GDM1 (cell line): ENCODE measurements around the gene OR4C45.
"Not testable (repeated sequence)": the region's sequence is repeated elsewhere in the genome, so short reads cannot be mapped to it uniquely, and the experiment has no call there.

ENCODE experiments used
- DNase-seq: peaks from one replicate; lab custom pipeline; 2025; lab: John Stamatoyannopoulos, UW

The OR4C45 gene

DNA sequence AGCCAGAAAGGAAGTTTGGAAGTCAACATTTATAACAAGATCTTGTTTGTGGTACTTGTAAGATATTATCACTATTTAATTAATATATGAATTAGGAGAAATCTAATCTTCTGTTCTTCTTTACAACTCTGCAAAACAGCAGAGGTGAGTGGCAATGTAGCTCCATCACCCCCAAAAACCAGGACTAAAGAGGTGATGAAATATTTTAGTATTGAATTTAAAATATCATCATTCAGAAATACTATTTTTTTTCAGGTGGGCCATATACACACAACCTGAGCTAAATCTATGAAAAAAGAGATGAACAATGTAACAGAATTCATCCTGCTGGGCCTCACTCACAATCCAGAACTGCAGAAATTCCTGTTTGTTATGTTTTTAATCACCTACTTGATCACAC, at the start of gene OR4C45:
TSS of gene OR4C45 (plus strand) at position 301 of the 400 bp plus-strand sequence.
- DNase-seq, result no peak

DNA sequence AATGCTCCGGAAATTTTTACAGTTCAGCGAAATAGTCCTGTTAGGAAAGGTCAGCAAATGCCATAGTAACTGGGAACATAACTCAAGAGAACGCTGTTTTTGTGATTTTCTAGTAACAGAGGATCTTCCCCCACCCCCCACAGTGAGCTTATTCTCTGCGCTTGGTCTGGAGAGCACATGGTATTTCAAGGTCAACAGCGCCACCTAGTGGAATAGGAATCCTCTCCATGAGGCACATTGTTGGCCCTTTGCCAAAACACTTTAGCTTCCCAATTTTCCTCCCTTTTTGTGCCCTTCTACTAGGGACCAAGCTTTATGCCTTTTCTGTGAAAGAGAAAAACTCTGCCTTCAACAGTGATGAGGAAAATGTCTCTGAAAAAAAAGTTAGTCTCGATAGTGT, 37.1 kb upstream of the OR4C45 start:
- peak; percentile 28 for DNase-seq

GRCh38 chr11:50030193-50030592, 2.5 kb upstream of the OR4C45 start:
- no peak for DNase-seq

- DNase-seq, result not testable (repeated sequence)
These were observed 3.6 kb downstream of the OR4C45 start for GRCh38 chr11:50036239-50036638.

GRCh38 chr11:50037251-50037650, 4.6 kb downstream of the OR4C45 start:
- no peak for DNase-seq

- no peak for DNase-seq
These were observed 12.0 kb downstream of the OR4C45 start for GRCh38 chr11:50044647-50045046.

GRCh38 chr11:50063056-50063455, 30.4 kb downstream of the OR4C45 start:
- DNase-seq, result not testable (repeated sequence)

DNA sequence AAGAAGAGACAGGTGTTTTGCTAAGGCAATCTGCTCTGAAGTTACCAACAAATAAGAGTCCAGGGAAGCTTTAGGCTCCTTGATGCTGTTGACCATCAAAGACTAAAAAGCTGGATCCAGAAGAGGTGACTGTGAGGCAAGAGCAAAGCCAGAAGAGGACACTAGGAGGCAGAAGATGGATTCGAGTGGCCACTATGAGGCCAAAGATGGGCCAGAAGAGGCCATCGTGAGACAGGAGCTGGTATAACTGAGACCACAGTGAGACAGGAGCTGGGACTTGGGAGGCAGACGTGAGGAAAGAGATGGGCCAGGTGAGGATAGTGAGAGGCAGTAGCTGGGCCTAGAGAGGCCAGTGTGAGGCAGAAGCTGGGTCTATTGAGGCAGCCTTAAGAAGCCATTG, 37.7 kb downstream of the OR4C45 start:
- no peak for DNase-seq

- DNase-seq, result no peak
These were observed 39.0 kb downstream of the OR4C45 start for GRCh38 chr11:50071584-50072225.

DNA sequence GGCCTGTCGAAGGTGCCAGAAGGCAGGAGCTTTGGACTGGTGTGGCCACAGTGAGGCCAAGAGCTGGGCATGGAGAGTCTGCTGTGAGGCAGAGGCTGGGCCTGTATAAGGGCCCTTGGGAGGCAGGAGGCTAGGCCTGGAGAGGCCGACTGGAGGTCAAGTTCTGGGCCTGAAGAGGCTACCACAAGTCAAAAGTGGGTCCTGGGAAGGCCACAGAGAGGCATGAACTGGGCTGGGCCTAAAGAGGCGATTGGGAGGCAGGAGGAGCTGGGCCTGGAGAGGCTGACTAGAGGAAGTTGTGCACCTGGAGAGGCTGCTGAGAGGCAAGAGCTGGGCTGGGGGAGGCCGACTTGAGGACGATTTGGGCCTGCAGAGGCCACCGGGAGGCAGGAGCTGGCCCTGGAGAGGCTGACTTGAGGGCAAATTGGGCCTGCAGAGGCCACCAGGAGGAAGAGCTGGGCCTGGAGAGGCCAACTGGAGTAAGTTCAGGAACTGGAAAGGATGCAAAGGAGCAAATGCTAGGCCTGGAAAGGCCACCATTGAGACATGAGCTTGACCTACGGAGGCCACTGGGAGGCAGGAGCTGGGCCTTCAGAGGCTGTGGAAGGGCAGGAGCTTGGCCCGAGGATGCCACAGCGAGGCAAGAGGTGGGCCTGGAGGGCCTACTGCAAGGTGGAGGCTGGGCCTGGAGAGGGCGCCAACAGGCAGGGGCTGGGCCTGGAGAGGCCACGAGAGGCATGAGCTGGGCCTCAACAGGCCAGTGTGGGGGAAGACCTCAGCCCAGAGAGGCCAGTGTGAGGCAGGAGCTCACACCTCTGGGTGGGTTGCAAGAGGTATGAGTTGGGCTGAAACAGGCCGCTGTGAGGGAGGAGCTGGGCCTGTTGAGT, 39.8 kb downstream of the OR4C45 start:
- no peak for DNase-seq

DNA sequence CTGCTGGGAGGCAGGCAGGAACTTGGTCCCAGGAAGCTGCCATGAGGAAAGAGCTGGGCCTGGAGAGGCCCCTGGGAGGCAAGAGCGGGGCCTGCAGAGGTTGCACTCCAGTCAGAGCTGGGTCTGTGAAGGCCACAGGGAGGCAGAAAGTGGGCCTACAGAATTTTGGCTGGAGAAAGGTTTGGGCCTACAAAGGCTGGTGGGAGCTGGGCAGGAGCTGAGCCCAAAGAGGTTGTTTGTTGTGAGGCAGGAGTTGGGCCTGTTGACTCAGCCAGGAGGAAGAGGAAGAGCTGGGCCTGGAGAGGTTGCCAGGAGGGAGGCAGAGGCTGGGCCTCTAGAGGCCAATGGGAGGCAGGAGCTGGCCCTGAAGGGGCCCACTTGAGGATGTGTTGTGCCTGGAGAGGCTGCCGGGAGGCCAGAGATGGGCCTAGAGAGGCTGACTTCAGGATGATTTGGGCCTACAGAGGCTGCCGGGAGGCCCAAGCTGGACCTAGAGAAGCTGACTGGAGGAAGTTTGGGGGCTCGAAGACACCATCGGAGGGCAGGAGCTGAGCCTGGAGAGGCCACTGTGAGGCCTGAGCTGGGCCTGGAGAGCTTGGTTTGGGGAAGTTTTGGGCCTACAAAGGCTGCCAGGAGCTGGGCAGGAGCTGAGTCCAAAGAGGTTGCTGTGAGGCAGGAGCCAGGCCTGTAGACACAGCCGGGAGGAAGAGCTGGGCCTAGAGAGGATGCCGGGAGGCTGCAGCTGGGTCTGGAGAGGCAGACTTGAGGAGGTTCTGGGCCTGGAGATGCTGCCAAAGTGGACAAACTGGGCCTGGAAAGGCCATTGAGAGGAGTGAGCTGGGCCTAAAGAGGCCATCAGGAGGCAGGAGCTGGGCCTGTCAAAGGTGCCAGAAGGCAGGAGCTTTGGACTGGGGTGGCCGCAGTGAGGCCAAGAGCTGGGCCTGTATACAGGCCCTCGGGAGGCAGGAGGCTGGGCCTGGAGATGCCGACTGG, 40.7 kb downstream of the OR4C45 start:
- DNase-seq, result no peak

- DNase-seq, result no peak
These were observed 41.5 kb downstream of the OR4C45 start for GRCh38 chr11:50074161-50074560.

DNA sequence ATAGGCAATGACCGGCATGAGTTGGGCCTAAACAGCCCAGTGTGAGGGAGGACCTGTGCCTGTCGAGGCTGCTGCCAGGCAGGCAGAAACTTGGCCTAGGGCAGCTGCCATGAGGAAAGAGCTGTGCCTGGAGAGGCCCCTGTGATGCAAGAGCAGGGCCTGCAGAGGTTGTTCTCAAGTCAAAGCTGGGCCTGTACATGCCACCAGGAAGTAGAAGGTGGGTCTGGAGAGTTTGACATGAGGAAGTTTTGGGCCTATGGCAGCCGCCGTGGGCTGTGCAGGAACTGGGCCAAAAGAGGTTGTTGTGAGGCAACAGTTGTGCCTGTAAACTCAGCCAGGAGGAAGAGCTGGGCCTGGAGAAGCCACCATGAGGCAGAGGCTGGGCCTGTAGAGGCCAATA, 43.2 kb downstream of the OR4C45 start:
- DNase-seq, result no peak

GRCh38 chr11:50077526-50077925, 44.9 kb downstream of the OR4C45 start:
- no peak for DNase-seq

DNA sequence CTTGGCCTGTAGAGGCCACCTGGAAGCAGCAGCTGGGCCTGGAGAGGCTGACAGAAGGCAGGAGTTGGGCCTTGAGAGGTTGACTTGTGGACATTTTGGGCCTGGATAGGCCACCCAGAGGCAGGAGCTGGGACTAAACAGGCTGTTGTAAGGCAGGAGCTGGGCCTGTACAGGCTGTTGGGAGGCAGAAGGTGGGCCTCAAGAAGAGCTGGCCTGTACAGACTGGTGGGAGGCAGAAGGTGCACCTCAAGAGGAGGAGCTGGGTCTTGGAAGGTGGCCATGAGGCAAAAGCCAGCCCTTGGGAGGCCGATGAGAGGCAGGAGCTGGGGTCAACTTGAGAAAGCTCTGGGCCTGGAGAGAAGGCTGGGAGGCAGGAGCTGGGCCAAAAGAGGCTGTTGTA, 45.3 kb downstream of the OR4C45 start:
- no peak for DNase-seq

DNA sequence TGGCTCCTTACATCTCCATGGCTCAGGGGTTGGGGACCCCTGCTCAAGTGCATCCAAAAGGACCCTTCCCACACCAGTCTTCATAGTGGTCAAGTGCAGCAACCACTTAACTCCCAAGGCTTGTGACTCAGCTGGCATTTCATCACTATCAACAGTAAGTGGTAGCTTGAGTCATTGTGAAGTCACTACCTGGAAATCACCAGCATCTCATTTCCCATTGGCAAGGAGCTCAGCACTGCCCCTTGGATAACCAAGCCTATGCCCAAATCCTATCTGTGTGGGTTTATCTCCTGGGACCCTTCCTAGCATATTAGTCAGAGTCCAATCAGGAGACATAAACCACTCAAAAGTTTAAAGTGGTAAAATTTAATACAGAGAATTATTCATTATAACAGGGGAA, 46.3 kb downstream of the OR4C45 start:
- DNase-seq, result not testable (repeated sequence)

DNA sequence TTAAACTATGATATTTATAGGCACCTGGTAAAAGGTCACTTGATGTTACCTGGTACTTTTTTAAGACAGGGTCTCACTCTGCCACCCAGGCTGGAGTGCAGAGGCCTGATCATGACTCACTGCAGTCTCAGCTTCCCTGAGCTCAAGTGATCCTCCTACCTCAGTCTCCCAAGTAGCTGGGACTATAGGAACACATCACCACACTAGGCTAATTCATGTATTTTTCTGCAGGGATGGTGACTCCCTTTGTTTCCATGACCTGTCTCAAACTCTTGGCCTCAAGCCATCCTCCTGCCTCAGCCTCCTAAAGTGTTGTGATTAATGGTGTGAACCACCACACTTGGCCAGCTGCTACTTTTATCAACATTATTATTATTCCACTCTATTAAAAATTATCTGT, 47.6 kb downstream of the OR4C45 start:
- DNase-seq, result no peak
